ENCODE measurements around the gene CTDSPL.

- TF ChIP-seq ZFP30 (CRISPR knock-in tag; IDR thresholded peaks at IDR 0.05) (no peak), ZFP3 (CRISPR knock-in tag; IDR thresholded peaks at IDR 0.05) (no peak), CSDC2 (CRISPR knock-in tag; IDR thresholded peaks at IDR 0.05) (no peak), SNAI2 (CRISPR knock-in tag; IDR thresholded peaks at IDR 0.05) (no peak), RARB (CRISPR knock-in tag; IDR thresholded peaks at IDR 0.05) (no peak), BACH2 (CRISPR knock-in tag; IDR thresholded peaks at IDR 0.05; ENCODE audit: borderline replicate concordance) (no peak), ZNF70 (CRISPR knock-in tag; IDR thresholded peaks at IDR 0.05) (no peak), GLIS3 (CRISPR knock-in tag; IDR thresholded peaks at IDR 0.05) (no peak)
- TF ChIP-seq, protein P1, sequence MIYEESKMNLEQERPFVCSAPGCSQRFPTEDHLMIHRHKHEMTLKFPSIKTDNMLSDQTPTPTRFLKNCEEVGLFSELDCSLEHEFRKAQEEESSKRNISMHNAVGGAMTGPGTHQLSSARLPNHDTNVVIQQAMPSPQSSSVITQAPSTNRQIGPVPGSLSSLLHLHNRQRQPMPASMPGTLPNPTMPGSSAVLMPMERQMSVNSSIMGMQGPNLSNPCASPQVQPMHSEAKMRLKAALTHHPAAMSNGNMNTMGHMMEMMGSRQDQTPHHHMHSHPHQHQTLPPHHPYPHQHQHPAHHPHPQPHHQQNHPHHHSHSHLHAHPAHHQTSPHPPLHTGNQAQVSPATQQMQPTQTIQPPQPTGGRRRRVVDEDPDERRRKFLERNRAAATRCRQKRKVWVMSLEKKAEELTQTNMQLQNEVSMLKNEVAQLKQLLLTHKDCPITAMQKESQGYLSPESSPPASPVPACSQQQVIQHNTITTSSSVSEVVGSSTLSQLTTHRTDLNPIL (CRISPR knock-in tag; IDR thresholded peaks at IDR 0.05; ENCODE audit: low read depth): no peak
- TF ChIP-seq, protein P2, sequence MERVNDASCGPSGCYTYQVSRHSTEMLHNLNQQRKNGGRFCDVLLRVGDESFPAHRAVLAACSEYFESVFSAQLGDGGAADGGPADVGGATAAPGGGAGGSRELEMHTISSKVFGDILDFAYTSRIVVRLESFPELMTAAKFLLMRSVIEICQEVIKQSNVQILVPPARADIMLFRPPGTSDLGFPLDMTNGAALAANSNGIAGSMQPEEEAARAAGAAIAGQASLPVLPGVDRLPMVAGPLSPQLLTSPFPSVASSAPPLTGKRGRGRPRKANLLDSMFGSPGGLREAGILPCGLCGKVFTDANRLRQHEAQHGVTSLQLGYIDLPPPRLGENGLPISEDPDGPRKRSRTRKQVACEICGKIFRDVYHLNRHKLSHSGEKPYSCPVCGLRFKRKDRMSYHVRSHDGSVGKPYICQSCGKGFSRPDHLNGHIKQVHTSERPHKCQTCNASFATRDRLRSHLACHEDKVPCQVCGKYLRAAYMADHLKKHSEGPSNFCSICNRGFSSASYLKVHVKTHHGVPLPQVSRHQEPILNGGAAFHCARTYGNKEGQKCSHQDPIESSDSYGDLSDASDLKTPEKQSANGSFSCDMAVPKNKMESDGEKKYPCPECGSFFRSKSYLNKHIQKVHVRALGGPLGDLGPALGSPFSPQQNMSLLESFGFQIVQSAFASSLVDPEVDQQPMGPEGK (CRISPR knock-in tag; IDR thresholded peaks at IDR 0.05; ENCODE audit: borderline replicate concordance): no peak
Measured at GRCh38 chr3:37963635-37964034, 102.0 kb downstream of the CTDSPL start.

Measured in SK-N-SH treated with all-trans-retinoic acid at 6 μM for 48 hours (cell line).